HG03039 (cell line): ENCODE measurements around the gene CYP24A1.

Source experiments
- ATAC-seq: cut with Tn5 transposase; IDR thresholded peaks from one replicate; pipeline ENCODE4 v1.9.1; 2021; ENCODE audit warnings: mild to moderate bottlenecking, moderate library complexity; ENCODE audit not compliant: unreplicated experiment

CYP24A1 gene

DNA sequence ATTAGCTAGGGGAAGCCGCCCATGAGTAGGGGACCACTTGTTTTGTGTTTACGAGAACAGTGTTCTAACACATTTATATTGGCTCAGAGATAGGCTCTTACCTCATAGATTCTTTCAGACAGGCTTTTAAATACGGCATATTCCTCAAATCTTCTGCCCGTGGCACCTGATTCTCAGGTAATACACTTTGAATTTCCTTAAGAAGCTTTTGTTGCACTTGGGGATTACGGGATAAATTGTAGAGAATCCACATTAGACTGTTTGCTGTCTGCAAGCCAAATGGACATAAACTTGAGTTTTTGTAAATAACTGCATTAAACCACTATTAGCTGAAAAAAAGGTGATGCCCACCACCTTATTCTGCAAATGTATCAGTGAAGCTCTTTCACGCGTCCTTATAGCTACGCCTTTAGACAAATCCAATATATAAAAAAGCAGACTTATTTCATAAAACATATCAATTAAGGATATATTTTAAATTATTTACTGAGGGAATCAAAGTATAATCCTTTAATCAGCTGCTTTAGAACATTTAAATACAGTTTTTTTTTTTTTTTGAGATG is 14.8 kb downstream of the CYP24A1 start:
- no peak for ATAC-seq

DNA sequence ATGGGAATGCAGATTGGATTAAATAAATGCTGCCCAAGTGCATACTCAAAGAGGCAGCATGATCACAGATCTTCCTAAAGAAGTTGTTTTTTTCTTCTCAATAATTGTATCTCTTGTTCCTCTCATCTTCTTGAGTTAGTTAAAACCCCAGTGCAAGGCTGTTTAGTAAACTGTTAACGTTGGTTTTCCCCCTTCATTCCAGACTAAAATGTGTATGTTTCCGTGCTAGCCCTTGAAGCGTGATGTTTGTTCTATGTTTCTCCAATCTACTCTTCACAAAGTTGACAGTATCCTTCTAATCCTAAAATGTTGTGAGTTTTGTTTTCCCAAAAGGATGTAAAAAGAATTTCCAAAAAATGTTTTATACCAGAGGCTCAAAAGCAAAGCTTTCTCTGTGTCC is 15.6 kb downstream of the CYP24A1 start:
- no peak for ATAC-seq

DNA sequence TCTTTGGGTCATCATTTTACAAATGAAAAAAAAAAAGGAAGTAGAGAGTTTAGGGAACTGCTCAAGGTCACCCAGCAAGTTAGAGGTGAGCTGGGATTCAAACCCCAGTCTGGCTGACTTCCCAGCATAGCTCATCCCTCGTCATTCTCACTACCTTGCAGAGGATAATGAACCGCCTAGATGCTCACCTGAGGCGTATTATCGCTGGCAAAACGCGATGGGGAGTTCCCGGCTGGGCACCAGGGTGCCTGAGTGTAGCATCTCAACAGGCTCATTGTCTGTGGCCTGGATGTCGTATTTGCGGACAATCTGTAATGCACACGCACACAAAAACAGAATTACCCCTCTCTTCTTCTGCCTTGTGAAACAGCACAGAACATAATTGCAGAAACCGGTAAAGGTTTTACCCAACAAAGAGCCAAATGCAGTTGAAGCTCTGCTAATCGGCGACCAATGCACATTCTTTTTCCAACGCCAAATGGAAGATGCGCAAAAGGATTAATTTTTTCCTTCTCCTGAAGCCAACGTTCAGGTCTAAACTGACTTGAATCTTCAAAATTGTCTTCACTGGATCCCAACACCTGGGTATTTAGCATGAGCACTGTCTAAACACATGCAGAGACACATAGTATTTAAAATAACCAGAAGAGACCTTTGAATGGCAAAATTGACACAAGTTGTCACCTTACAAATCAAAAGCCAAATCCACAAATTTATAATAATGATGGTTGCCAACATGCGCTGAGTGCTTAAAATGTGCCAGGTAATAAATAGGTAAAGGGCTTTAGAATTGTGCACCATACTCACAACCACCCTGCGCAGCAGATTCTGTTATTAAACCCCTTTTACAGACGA is 16.6 kb downstream of the CYP24A1 start:
- ATAC-seq = no peak

DNA sequence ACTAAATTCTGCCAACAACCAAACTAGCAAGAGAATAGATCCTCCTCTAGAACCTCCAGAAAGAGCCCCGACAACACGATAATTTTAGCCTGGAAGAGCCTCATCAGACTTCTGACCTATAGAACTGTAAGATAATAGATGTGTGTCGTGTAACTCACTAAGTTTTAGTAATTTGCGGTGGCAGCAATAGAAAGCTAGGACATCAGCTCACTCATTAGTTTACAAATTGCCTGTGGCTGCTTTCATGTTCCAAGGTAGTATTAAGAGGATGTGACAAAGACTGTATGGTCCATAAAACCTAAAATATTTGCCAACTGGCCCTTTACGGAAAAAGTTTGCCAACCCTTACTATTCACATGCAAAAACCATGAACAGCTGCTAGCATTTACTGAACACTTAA is 17.3 kb downstream of the CYP24A1 start:
- no peak for ATAC-seq

DNA sequence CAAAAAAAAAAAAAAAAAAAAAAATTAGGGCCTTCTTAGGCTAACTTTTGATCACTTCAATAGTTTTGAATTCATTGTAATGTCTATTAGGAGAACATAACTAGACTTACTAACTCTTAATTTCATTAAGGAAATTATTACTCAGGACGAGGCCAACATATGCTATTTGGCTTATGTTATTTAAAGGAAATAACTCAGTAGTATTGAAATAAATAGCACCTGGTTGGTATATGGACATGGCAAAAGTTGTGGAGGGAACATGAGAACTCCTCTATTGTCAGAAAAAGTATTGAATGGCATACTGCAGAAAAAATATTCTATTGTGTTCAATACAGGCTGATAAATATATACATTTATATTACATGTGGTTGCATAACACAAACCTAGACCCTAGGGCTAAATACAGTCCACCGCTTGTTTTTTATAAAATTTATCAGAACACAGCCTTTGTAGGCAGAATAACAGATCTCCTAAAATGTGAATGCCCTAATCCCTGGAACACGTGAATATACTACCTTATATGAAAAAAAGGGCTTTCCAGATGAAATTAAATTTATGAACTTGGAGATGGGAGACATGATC is 18.0 kb downstream of the CYP24A1 start:
- ATAC-seq = no peak

DNA sequence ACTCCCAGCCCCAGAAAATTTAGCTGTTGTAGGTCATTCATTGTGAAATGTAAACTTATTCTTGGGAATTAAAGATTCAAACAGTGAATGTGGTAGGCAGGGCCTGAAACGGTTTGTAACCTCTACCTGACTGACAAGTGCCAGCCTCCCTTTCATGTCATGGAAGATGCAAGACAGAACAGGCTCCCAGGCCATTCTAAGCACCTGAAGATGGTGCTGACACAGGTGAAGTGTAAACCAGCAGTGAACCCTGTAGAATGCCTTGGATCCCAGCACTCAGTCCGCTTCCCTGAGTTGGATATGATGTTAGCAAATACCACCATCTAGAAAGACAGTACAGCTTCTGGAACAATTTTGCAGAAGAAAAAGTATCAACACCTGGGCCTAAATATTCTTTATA is 19.3 kb downstream of the CYP24A1 start:
- ATAC-seq = no peak

DNA sequence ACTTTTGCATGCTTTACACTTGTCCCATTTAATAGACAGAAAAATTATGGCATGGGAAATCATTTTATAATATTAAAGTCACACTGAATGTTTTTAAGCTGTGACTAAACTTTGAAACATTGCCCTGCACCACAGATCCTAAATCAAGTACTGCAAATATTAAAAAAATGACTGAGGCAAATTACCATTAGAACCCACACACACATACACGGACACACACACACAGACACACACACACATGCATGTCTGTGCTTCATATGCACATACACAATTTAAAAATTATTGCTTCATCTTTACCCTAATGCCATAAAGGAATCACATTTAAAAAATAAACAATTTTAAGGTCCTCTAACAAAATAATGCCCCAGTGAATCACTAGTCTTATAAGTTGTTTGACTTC is 19.9 kb downstream of the CYP24A1 start:
- no peak for ATAC-seq

DNA sequence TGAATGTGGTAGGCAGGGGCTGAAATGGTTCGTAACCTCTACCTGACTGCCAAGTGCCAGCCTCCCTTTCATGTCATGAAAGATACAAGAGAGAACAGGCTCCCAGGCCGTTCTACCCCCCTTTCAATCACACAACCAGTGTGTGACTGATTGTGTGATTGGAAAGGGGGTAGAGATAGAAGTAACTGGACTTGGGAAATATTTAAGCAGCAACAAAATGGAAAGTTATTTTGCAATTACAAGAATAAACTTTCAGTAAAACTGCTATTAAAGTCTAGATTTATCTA is 20.8 kb downstream of the CYP24A1 start:
- ATAC-seq = no peak

DNA sequence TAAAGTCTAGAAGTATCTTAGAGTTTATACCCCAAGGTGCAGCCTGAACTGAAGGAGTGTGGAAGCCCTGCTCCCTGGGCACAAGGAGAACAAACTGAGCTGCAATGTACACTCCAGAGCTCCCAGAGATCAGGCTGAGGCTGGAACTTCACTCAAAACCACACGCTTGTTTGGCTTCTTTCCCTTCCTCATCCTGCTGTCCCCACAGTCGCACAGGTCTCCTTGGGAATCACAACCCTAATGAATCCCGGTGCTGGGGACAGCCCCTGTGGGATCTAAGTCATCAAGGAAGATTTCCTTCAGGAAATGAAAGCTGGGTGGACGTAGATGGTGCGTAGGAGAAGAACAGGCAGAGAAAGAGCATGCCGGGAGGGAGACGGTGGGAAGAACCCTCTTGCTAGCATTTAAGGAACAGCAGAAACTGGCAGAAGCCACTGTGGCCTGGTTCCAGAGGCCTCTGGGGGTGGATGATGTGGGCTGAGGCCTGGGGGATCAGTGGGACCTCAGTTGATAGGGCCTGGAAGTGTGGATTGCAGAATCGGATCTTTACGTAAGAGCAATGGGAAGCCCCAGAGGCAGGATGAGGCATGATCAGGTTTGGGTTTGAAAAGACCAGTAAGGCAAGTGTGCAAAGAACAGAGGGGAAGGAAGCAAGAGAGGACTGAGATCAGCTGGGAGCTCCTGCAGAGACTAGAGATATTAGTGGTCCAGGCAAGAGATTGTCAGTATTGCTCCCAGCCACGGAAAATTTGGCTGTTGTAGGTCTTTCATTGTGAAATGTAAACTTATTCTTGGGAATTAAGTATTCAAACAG is 21.4 kb downstream of the CYP24A1 start:
- ATAC-seq = no peak

DNA sequence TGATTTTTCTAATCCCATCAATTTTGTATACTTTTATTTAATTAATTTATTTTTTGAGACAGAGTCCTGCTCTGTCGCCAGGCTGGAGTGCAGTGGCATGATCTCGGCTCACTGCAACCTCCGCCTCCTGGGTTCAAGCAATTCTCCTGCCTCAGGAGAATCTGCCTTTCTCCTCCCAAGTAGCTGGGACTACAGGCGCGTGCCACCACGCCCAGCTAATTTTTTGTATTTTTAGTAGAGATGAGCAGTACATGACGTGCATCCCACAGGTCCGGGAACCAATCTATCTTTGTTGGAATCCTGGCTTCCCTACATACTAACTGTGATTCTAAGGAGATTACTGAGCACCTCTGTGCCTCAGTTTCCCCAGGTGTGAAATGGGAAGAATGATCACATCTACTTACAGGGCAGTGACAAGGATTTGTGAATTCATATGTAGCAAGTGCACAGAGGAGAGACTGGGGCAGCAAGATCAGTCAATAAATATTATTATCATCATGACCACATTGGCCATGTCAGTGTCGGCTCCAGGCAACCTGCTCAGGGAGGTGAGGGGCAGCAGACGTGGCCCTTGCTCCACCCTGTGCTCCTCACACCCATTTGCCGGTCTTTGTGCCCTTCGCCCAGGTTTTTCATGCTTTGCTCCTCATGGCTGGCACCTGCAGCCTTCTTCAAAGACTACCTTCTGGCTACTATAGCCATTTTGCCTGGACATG is 22.1 kb downstream of the CYP24A1 start:
- no peak for ATAC-seq

DNA sequence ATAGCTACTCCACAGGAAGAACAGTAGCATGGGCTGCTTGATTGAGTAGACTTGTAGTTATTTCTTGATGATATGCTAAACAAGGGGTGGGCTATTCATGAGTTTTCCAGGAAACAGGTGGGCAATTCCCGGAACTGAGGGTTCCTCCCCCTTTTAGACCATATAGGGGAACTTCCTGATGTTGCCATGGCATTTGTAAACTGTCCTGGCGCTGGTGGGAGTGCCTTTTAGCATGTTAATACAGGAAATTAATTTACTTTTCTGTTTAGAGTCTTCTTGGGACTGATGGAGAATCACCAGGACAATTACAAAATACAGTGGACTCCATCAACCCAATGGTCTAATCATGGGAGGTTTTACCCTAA is 22.7 kb downstream of the CYP24A1 start:
- ATAC-seq = no peak

DNA sequence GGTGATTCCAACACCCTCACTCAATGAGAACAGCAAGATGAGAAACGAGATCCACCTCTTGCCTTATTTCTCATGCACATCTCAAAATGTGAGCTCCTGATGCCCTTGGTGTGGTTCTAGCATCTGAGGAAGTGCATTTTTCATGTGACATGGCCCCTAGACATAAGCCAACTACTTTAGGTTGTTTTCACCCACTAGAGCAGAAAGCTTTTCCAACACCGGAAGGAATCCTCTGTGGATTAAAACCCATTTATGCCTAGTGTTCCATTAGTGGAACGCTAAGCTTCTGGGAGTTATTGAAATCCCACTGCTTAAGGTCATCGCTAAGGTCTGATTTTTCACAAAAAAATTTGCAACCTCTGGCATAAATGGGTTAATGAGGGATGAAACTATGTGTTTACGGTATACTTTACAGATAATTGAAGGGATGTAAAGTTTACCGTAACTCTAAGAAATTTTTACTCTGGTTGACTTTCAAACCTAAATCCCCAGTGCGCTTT is 24.0 kb downstream of the CYP24A1 start:
- no peak for ATAC-seq

DNA sequence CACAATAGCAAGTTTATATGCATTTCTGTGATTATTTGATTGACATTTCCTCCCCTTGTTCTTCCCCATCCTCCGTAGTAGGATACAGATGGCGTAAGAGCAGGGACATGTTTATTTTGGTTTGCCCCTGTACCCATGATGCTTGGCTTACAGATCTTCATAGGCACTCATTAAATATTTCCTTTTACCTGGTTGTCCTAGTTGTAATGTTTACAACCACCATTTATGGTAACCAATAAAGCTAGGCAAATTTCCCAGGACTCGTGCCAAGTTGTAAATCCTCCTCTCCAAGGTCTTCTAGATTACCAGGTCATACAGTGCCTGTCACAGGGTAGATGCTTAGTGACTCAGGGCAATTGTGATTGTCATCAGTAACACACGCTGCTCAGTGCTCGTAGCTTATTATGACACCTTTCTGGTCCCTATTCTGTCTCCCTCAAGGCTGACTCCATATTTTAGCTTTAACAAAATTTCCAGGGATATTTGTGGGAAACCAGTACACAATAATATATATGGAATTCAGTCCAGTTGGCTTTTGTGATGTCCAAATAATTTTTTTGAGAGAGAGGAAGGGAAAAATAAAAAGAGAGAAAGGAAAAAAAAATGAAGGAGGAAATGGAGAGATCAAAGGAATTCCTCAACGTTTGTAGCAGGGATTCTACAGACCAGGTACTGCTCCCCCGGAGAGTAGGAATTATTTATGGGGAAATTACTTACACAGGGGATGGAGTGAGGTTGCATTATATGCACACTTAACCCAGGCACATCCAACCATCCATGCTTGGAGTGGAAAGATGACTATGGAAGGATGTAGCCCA is 24.6 kb downstream of the CYP24A1 start:
- no peak for ATAC-seq

DNA sequence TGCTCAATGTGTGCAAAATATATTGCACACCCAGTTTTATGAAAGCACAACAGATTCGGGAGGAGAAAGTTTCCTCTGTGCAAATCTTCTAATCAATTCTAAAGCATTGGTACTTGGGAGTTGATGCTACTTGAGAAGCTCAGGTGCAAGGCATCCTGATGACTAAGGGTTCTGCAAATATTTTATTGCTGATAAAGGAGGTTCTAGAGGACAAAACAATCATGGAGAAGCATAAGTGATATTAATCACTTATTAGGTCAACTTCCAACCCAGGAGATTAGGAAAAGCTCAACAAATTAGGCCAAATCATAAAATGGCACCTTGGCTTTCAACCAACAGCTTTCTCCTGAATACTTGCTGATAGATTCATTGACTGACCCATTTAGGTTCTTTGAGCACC is 27.1 kb downstream of the CYP24A1 start:
- ATAC-seq = no peak

DNA sequence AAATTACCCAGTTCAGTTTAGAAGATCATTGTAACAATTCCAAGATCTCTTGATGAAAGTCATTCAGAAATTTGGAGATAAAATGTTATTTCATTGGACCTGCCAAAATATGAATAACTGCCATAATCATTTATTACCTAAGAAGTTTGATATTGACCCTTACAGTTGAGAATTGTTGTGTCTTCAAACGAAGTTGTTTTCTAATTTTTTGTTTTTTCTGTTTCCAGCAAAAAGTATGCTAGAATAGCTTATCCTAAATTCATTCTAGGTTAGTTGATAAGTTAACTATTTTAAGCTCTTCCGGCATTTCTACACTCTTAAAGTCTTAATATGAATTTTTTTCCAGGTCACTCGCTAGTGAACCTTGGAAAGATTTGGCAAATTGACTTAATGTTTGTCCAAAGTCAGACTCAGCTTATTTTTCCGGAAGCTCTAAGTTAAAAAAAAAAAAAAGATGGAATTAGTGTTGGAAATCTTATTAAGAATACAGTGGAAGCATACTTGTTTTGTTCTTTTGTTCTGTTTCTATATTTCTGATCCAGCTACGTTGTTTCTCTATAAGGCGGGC is 28.9 kb downstream of the CYP24A1 start:
- ATAC-seq = no peak

DNA sequence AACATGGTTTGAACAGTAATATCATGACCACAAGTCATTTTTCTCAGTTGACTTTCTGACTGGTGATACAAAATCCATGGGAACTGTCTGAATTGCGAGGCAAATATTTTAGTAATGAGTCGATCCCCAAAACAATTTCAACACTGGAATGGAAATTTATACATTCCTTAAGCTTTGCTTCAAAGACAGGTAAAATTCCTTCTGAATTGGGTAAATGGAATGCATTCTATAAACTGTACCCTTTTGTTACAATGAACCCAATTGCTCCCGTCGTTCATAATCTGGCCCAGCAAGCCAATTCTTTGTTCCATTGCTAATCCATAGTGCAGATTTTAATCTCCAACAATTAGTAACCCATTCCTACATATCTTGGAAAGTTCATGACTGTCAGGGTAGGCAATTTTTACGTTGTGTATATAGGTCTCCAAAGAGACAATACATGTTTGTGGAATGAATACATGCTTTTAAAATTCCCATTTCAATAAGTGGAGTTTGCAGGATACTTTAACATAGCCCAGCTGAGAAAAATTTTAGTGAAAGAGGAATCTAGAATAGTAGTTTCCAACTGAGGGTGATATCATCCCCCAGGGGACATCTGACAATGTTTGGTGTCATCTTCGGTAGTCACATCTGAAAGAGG is 32.7 kb downstream of the CYP24A1 start:
- ATAC-seq = no peak

DNA sequence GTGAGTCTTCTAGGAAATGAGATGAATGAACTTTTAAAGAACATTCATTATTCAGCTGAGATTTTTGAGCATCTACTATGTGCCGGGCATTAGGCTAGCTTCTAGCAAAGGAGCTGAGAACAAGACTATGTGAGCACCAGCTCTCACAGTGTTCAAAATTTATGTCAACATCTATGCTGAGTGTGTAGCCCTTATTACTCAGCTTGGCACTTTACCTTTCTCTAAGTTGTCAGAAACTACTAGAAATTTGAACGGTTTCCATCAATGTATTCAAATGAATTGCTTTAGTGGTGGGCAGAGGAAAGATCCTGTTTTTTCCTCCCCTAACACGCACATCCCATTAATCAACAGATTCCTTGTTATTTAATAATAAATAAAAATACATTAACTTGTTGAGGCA is 33.3 kb downstream of the CYP24A1 start:
- ATAC-seq = no peak

DNA sequence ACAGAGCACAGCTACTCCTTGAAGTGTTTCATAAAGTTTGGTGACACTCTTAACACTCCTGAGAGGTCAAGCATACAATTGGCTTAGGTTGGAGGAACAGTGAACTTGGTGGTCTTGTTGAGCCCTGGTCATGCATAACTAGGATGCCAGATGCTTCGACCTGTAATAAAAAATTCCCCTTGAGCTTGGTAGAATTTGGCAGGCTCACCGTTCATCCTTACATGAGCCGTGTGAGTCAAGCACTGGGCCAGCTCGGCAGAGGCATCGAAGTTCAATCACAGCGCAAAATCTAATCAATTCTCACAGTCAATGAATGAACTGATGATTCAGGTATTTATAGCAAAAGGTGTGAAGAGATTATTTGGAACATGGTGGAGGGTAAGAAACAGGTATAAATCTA is 33.7 kb downstream of the CYP24A1 start:
- ATAC-seq = no peak

DNA sequence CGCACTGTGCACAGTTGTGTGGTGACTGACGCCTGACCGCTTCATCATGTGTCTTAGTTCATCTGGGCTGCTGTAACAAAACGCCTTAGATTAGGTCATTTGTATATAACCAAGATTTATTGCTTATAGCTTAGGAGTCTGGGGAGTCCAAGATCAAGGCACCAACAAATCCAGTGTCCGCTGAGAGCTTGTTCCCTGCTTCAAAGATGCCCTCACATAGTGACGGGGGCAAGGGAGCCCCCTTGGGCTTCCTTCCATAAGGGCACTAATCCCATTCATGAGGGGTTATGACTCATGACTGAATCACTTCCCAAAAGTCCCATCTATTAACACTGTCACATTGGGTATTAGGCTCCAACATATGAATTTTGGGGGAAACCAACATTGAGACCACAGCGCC is 34.6 kb downstream of the CYP24A1 start:
- ATAC-seq = no peak
